NT2/D1 (cell line): ENCODE data around the gene PHYHIPL.
A peak's percentile ranks its signal among the peaks of the same experiment; 100 is the strongest.
"Not testable (repeated sequence)": the region's sequence is repeated elsewhere in the genome, so short reads cannot be mapped to it uniquely, and the experiment has no call there.

ENCODE experiments used
- DNase-seq: peaks from one replicate; pipeline ENCODE4 v3.0.0-alpha.2; 2011; ENCODE audit warnings: low read depth, low spot score
- H3K27me3 ChIP-seq: 2 replicates; pipeline ENCODE4 v1.6.0; 2011; ENCODE audit warnings: mild to moderate bottlenecking; ENCODE audit not compliant: insufficient read length, insufficient read depth
- H3K36me3 ChIP-seq: 2 replicates; pipeline ENCODE4 v1.6.1; 2011; ENCODE audit warnings: mild to moderate bottlenecking, low read length, mixed read lengths; ENCODE audit not compliant: insufficient read depth, insufficient read length
- H3K4me1 ChIP-seq: 2 replicates; pipeline ENCODE4 v1.5.1; 2011; ENCODE audit not compliant: insufficient read depth, insufficient read length
- H3K4me3 ChIP-seq: 2 replicates; pipeline ENCODE4 v1.5.1; 2011; ENCODE audit warnings: low read depth; ENCODE audit not compliant: insufficient read length
- H3K9ac ChIP-seq: 2 replicates; pipeline ENCODE4 v1.6.0; 2011; ENCODE audit warnings: low read depth; ENCODE audit not compliant: insufficient read length
- H3K9me3 ChIP-seq: 2 replicates; pipeline ENCODE4 v1.5.1; 2011; ENCODE audit warnings: mild to moderate bottlenecking, low read length; ENCODE audit not compliant: insufficient read depth
- SUZ12 ChIP-seq: IDR thresholded peaks from 2 replicates; pipeline ENCODE4 v1.6.1; 2011; ENCODE audit not compliant: insufficient read length, insufficient read depth; ENCODE audit errors: extremely low read depth
- YY1 ChIP-seq: IDR thresholded peaks from 2 replicates; pipeline ENCODE4 v1.6.1; 2011; ENCODE audit not compliant: insufficient read length, insufficient read depth
- ZNF274 ChIP-seq: IDR thresholded peaks from 2 replicates; pipeline ENCODE4 v1.6.1; 2011; ENCODE audit warnings: mild to moderate bottlenecking, low read depth, low read length

PHYHIPL gene

GRCh38 chr10:59229441-59229840 is 53.0 kb downstream of the PHYHIPL start:
- Histone ChIP-seq H3K9me3 (no peaks in the 10 kb centered on the region), H3K4me1 (no peaks in the 10 kb centered on the region), H3K9ac (no peak overlapping the region), H3K4me3 (no peak overlapping the region), H3K27me3 (no peaks in the 10 kb centered on the region), H3K36me3 (no peaks in the 10 kb centered on the region)
- no peak for TF ChIP-seq SUZ12
- TF ChIP-seq ZNF274: no peak
- TF ChIP-seq YY1: no peak
- DNase-seq: no peak

- no peaks in the 10 kb centered on the region for H3K27me3 ChIP-seq
- no peak for TF ChIP-seq SUZ12
- no peak for TF ChIP-seq YY1
- no peak for TF ChIP-seq ZNF274
- no peak for DNase-seq
- no peaks in the 10 kb centered on the region for H3K36me3 ChIP-seq
- no peaks in the 10 kb centered on the region for H3K4me1 ChIP-seq
- H3K9ac ChIP-seq: no peak overlapping the region
- no peaks in the 10 kb centered on the region for H3K9me3 ChIP-seq
- no peak overlapping the region for H3K4me3 ChIP-seq
Observed at GRCh38 chr10:59234194-59234593, 57.8 kb downstream of the PHYHIPL start.

- H3K9me3 ChIP-seq: no peaks in the 10 kb centered on the region
- peak; percentile 16 for DNase-seq
- H3K4me3 ChIP-seq: no peak overlapping the region
- no peak overlapping the region for H3K9ac ChIP-seq
- H3K27me3 ChIP-seq: no peaks in the 10 kb centered on the region
- no peaks in the 10 kb centered on the region for H3K36me3 ChIP-seq
- H3K4me1 ChIP-seq: no peaks in the 10 kb centered on the region
- no peak for TF ChIP-seq YY1
- no peak for TF ChIP-seq ZNF274
- TF ChIP-seq SUZ12: no peak
Observed at GRCh38 chr10:59234816-59235429, 58.5 kb downstream of the PHYHIPL start.

- Histone ChIP-seq H3K4me1 (no peaks in the 10 kb centered on the region), H3K9ac (no peak overlapping the region), H3K9me3 (no peaks in the 10 kb centered on the region), H3K36me3 (no peaks in the 10 kb centered on the region), H3K27me3 (no peaks in the 10 kb centered on the region), H3K4me3 (no peak overlapping the region)
- TF ChIP-seq SUZ12 (no peak), YY1 (no peak), ZNF274 (no peak)
- no peak for DNase-seq
Observed at GRCh38 chr10:59236064-59236697, 59.7 kb downstream of the PHYHIPL start.

- H3K9ac ChIP-seq: no peak overlapping the region
- H3K36me3 ChIP-seq: no peaks in the 10 kb centered on the region
Observed at GRCh38 chr10:59237775-59238174, 61.3 kb downstream of the PHYHIPL start.

GRCh38 chr10:59239108-59239507 is 62.7 kb downstream of the PHYHIPL start:
- not testable (repeated sequence) for DNase-seq

More at GRCh38 chr10:59237775-59238174, 61.3 kb downstream of the PHYHIPL start:
- DNase-seq: no peak
- no peak overlapping the region for H3K4me3 ChIP-seq
- no peak for TF ChIP-seq YY1
- no peak for TF ChIP-seq SUZ12
- H3K27me3 ChIP-seq: no peaks in the 10 kb centered on the region
- H3K9me3 ChIP-seq: no peaks in the 10 kb centered on the region
- no peaks in the 10 kb centered on the region for H3K4me1 ChIP-seq

GRCh38 chr10:59240582-59241183 is 64.2 kb downstream of the PHYHIPL start:
- H3K9me3 ChIP-seq: no peaks in the 10 kb centered on the region
- no peaks in the 10 kb centered on the region for H3K4me1 ChIP-seq
- TF ChIP-seq YY1: no peak
- no peak overlapping the region for H3K4me3 ChIP-seq
- H3K27me3 ChIP-seq: no peaks in the 10 kb centered on the region
- DNase-seq: peak; percentile 16
- no peaks in the 10 kb centered on the region for H3K36me3 ChIP-seq
- no peak overlapping the region for H3K9ac ChIP-seq

More at GRCh38 chr10:59239108-59239507, 62.7 kb downstream of the PHYHIPL start:
- H3K4me3 ChIP-seq, H3K9ac ChIP-seq, H3K27me3 ChIP-seq, H3K4me1 ChIP-seq, H3K9me3 ChIP-seq, H3K36me3 ChIP-seq: not testable (repeated sequence)
